Calu3 (cell line): ENCODE results near the gene CBFA2T2. TPM values are rescaled to one million over a fixed set of nuclear protein-coding genes. Genes with fewer than 3 reads are reported as not detected.

Experiments
- BruUV-seq: library from RNA; stranded (reverse); fragments of 400-500 nt; replicated peaks from 2 replicates; lab custom pipeline; 2021; lab: Mats Ljungman, UMichigan
- CTCF ChIA-PET: fragments of 300-600 bp; sonication (Branson Sonifier 250); formaldehyde crosslinking; loops from one replicate; lab custom pipeline; 2022; ENCODE audit warnings: antibody characterized with exemption; lab: Charles Lee
- DNase-seq: peaks from one replicate; pipeline ENCODE4 v3.0.0; 2022
- H3K27ac Mint-ChIP-seq: one replicate; pipeline ENCODE4 v1.8.0; 2022; ENCODE audit warnings: mixed read lengths; ENCODE audit not compliant: unreplicated experiment
- H3K27me3 Mint-ChIP-seq: one replicate; pipeline ENCODE4 v1.8.0; 2022; ENCODE audit warnings: mixed read lengths; ENCODE audit not compliant: unreplicated experiment
- H3K36me3 Mint-ChIP-seq: one replicate; pipeline ENCODE4 v1.8.0; 2022; ENCODE audit warnings: mild to moderate bottlenecking, moderate library complexity, mixed read lengths; ENCODE audit not compliant: insufficient read depth, unreplicated experiment
- H3K4me1 Mint-ChIP-seq: one replicate; pipeline ENCODE4 v1.8.0; 2022; ENCODE audit warnings: mild to moderate bottlenecking, low read depth, mixed read lengths; ENCODE audit not compliant: unreplicated experiment
- H3K4me3 Mint-ChIP-seq: one replicate; pipeline ENCODE4 v1.8.0; 2022; ENCODE audit warnings: mild to moderate bottlenecking, low read depth, moderate library complexity, mixed read lengths; ENCODE audit not compliant: unreplicated experiment
- H3K9me3 Mint-ChIP-seq: one replicate; pipeline ENCODE4 v1.8.0; 2022; ENCODE audit warnings: low read depth, mixed read lengths; ENCODE audit not compliant: unreplicated experiment
- intact Hi-C: fragments of 100-400 bp; cut with micrococcal nuclease; formaldehyde crosslinking; loops from one replicate; pipeline ENCODE4 v1.10.0; 2022; ENCODE audit not compliant: unreplicated experiment
- total RNA-seq: library from RNA; stranded (reverse); gene quantifications from 2 replicates; pipeline ENCODE4 v1.2.3, GENCODE V29; 2022
- TF ChIP-seq, protein P1 (sequence below): fragments of 200-600 bp; IDR thresholded peaks from one replicate; pipeline ENCODE4 v1.8.0; 2022; ENCODE audit warnings: antibody characterized with exemption; ENCODE audit not compliant: unreplicated experiment

CBFA2T2 gene
- total RNA-seq, 1 experiment from 2014 or later: 20.5 TPM

DNA sequence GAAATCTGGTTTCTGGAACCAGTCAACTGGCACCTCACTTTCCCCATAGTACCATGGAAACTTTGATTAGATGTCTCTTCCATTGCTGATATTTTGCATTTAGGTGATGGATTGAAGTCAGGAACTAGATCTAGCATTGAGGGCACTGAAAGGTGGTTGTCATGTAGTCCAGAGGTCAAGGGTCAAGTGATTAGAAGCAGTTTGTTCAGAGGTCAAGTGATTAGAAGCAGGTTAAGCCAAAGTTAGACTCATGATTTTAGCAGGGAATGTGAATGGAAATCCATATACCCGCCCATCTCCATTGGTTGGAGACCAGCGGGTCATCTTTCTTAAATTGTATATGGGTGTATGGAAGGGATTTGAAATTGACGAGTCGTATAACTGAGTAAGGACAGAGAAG, 51.2 kb downstream of the CBFA2T2 start:
- Mint-ChIP-seq H3K36me3 (no peaks in the 10 kb centered on the region), H3K27me3 (no peaks in the 10 kb centered on the region), H3K4me3 (no peak overlapping the region), H3K27ac (no peak overlapping the region), H3K4me1 (no peaks in the 10 kb centered on the region), H3K9me3 (peaks cover 2% of the 10 kb centered on the region)
- CTCF ChIA-PET: no interaction called here
- DNase-seq: no peak
- BruUV-seq: no TSS peak
- intact Hi-C loops: no loop called here
- TF ChIP-seq, protein P1, sequence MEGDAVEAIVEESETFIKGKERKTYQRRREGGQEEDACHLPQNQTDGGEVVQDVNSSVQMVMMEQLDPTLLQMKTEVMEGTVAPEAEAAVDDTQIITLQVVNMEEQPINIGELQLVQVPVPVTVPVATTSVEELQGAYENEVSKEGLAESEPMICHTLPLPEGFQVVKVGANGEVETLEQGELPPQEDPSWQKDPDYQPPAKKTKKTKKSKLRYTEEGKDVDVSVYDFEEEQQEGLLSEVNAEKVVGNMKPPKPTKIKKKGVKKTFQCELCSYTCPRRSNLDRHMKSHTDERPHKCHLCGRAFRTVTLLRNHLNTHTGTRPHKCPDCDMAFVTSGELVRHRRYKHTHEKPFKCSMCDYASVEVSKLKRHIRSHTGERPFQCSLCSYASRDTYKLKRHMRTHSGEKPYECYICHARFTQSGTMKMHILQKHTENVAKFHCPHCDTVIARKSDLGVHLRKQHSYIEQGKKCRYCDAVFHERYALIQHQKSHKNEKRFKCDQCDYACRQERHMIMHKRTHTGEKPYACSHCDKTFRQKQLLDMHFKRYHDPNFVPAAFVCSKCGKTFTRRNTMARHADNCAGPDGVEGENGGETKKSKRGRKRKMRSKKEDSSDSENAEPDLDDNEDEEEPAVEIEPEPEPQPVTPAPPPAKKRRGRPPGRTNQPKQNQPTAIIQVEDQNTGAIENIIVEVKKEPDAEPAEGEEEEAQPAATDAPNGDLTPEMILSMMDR: no peak

DNA sequence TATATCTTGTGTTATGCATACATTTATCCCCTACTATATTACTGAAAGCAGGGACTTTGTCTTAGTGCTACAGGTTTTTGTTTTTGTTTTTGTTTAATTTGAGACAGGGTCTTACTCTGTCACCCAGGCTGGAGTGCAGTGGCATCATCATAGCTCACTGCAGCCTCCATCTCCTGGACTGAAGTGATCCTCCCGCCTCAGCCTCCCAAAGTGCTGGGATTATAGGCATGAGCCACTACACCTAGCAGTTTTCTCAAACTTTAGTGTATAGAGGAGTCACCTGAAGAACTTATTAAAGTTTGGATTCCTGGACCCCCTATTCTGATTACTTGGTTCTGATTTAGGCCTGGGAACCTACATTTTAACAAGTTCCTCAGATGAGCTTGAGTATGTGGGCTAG, 51.9 kb downstream of the CBFA2T2 start:
- H3K27ac Mint-ChIP-seq: no peak overlapping the region
- H3K27me3 Mint-ChIP-seq: no peaks in the 10 kb centered on the region
- H3K36me3 Mint-ChIP-seq: no peaks in the 10 kb centered on the region
- TF ChIP-seq, protein P1: no peak
- intact Hi-C loops: no loop called here
- no peaks in the 10 kb centered on the region for H3K4me1 Mint-ChIP-seq
- H3K4me3 Mint-ChIP-seq: no peak overlapping the region
- no TSS peak for BruUV-seq
- CTCF ChIA-PET: interaction anchor here (0.7 kb wide), 1 partner anchor 20 kb away, joined by 3 read pairs; no protein-coding TSS in a partner anchor
- H3K9me3 Mint-ChIP-seq: peaks cover 2% of the 10 kb centered on the region
- no peak for DNase-seq

DNA sequence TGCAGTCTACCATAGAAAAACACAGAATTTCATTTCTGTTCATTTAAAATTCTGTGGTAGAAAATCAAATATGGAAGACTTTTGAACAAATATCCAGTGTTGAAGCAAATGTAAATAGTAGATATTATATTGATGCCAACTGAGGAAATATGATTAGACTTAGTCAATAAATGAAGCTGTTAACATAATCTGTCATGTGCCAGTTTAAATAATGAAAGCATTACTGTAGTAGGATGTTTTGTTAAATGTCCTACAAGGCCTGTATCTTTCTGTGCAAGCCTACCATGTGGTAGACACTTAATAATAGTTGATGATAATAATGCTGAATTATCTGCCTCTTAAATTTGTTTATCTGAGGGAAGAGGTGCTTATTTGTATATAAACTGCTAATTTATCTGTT, 55.9 kb downstream of the CBFA2T2 start:
- H3K4me3 Mint-ChIP-seq: no peak overlapping the region
- no peaks in the 10 kb centered on the region for H3K27me3 Mint-ChIP-seq
- intact Hi-C loops: no loop called here
- CTCF ChIA-PET: interaction anchor here (0.7 kb wide), 2 partner anchors 516 to 611 kb away, joined by 4 read pairs; no protein-coding TSS in a partner anchor
- TF ChIP-seq, protein P1: no peak
- H3K27ac Mint-ChIP-seq: no peak overlapping the region
- H3K36me3 Mint-ChIP-seq: no peaks in the 10 kb centered on the region
- no TSS peak for BruUV-seq
- H3K9me3 Mint-ChIP-seq: no peaks in the 10 kb centered on the region
- DNase-seq: no peak
- no peaks in the 10 kb centered on the region for H3K4me1 Mint-ChIP-seq

DNA sequence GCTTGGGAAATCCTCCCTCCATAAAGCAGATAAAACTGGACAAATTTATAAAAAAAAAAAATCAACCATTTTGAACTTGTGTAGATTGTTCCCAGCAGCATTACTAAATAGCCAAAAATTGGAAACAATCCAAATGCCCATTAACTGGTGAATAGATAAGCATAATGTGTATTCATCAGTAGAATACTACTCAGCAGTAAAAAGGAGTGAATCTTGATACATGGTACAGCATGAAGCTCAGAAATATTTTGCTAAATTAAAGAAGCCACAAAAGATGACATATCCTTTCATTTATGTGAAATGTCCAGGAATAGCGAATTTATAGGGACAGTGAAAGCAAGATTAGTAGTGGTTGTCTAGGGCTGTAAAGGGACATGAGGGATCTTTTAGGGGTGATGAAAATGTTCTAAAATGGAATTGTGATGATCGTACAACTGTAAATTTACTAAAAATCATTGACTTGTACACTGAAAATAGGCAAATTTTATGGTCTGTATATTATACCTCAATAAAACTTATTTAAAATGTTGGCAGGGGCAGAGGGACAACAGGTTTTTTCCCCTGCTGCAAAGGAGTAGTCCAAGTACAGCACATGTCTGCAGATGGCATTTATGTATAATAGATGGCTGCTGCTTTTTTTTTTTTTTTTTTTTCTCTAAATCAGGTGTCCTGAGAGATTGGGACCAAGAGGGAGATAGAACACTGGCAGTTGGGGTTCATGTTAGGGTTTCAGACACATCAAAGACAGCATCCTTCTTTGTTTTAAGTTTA, 59.5 kb downstream of the CBFA2T2 start:
- BruUV-seq: no TSS peak
- TF ChIP-seq, protein P1: no peak
- no peak for DNase-seq
- Mint-ChIP-seq H3K36me3 (peaks cover 9% of the 10 kb centered on the region), H3K27me3 (no peaks in the 10 kb centered on the region), H3K9me3 (no peaks in the 10 kb centered on the region), H3K4me1 (no peaks in the 10 kb centered on the region), H3K4me3 (no peak overlapping the region), H3K27ac (no peak overlapping the region)
- intact Hi-C loops: no loop called here
- CTCF ChIA-PET: interaction anchor here (0.7 kb wide), 1 partner anchor 383 kb away, joined by 3 read pairs; no protein-coding TSS in a partner anchor
